WTC11 (cell line): ENCODE data around the gene MRPL39.

Experiments used
- ATF1 ChIP-seq: sonication (generic); formaldehyde crosslinking; IDR thresholded peaks from 2 replicates; pipeline ENCODE4 v1.8.1; 2023; ENCODE audit warnings: mild to moderate bottlenecking, moderate library complexity, missing genetic modification reagents
- CTCF ChIP-seq: fragments of 200-600 bp; IDR thresholded peaks from 2 replicates; pipeline ENCODE4 v1.8.0; 2022; ENCODE audit warnings: antibody characterized with exemption
- E2F4 ChIP-seq: sonication (generic); formaldehyde crosslinking; IDR thresholded peaks from 2 replicates; pipeline ENCODE4 v1.8.1; 2022; ENCODE audit warnings: low read depth, mild to moderate bottlenecking, moderate library complexity, missing genetic modification reagents, borderline replicate concordance
- EMX1 ChIP-seq: fragments of 250-450 bp; sonication (Bioruptor Pico); IDR thresholded peaks from 2 replicates; pipeline ENCODE4 v1.8.0; 2021; ENCODE audit warnings: mild to moderate bottlenecking
- ERG ChIP-seq: fragments of 250-450 bp; sonication (Bioruptor Pico); IDR thresholded peaks from 2 replicates; pipeline ENCODE4 v1.8.0; 2021; ENCODE audit warnings: mild to moderate bottlenecking
- MAX ChIP-seq: sonication (generic); formaldehyde crosslinking; IDR thresholded peaks from 2 replicates; pipeline ENCODE4 v1.8.0; 2022; ENCODE audit warnings: mild to moderate bottlenecking, missing genetic modification reagents
- NFYB ChIP-seq: sonication (generic); formaldehyde crosslinking; conservative IDR thresholded peaks from 2 replicates; pipeline ENCODE4 v1.8.0; 2022; ENCODE audit warnings: low read depth, missing genetic modification reagents
- NR3C1 ChIP-seq: sonication (generic); formaldehyde crosslinking; conservative IDR thresholded peaks from 2 replicates; pipeline ENCODE4 v1.8.1; 2023; ENCODE audit warnings: low read depth, mild to moderate bottlenecking, missing genetic modification reagents
- PRDM15 ChIP-seq: sonication (generic); formaldehyde crosslinking; IDR thresholded peaks from 2 replicates; pipeline ENCODE4 v1.8.0; 2022; ENCODE audit warnings: missing genetic modification reagents
- SMAD3 ChIP-seq: sonication (generic); formaldehyde crosslinking; IDR thresholded peaks from 2 replicates; pipeline ENCODE4 v1.8.0; 2022; ENCODE audit warnings: missing genetic modification reagents, mild to moderate bottlenecking, borderline replicate concordance
- TEAD4 ChIP-seq: sonication (generic); formaldehyde crosslinking; IDR thresholded peaks from 2 replicates; pipeline ENCODE4 v1.8.0; 2022; ENCODE audit warnings: mild to moderate bottlenecking, missing genetic modification reagents
- ZNF423 ChIP-seq: fragments of 250-450 bp; sonication (Bioruptor Pico); IDR thresholded peaks from 2 replicates; pipeline ENCODE4 v2.1.2; 2022; ENCODE audit warnings: mild to moderate bottlenecking, moderate library complexity

GRCh38 chr21:25577424-25578055, 29.7 kb downstream of the MRPL39 start:
- TF ChIP-seq NFYB (CRISPR knock-in tag) (no peak), CTCF (no peak), MAX (CRISPR knock-in tag) (no peak), ERG (CRISPR knock-in tag) (no peak), ZNF423 (CRISPR knock-in tag) (no peak), EMX1 (CRISPR knock-in tag) (no peak), E2F4 (CRISPR knock-in tag) (no peak), TEAD4 (CRISPR knock-in tag) (no peak), SMAD3 (no peak), PRDM15 (CRISPR knock-in tag) (no peak), ATF1 (CRISPR knock-in tag) (no peak), NR3C1 (no peak)
